Muscle of leg (tissue), 11 donors: ENCODE results near the gene LAMP5. TPM values are rescaled to one million over a fixed set of nuclear protein-coding genes. Genes with fewer than 3 reads are reported as not detected.

Experiments used
- DNase-seq: peaks from one replicate; pipeline ENCODE4 v3.0.0; 2013
- H3K27ac ChIP-seq: one replicate; pipeline ENCODE4 v1.5.1; 2013; ENCODE audit warnings: mild to moderate bottlenecking, low read length, control low read depth
- H3K27me3 ChIP-seq: one replicate; pipeline ENCODE4 v1.6.1; 2013; ENCODE audit warnings: low read length; ENCODE audit not compliant: control insufficient read depth, insufficient read depth
- H3K36me3 ChIP-seq: one replicate; pipeline ENCODE4 v1.6.1; 2013; ENCODE audit warnings: low read length; ENCODE audit not compliant: control insufficient read depth, insufficient read depth
- H3K4me1 ChIP-seq: one replicate; pipeline ENCODE4 v1.6.1; 2013; ENCODE audit warnings: low read length; ENCODE audit not compliant: control insufficient read depth, insufficient read depth
- H3K4me3 ChIP-seq: one replicate; pipeline ENCODE4 v1.5.1; 2013; ENCODE audit warnings: low read length, control low read depth
- H3K9me3 ChIP-seq: replicated peaks from 2 replicates; pipeline ENCODE4 v1.6.1; 2013; ENCODE audit warnings: low read depth, low read length; ENCODE audit not compliant: control insufficient read depth
- WGBS: methylation state at CpG from one replicate; pipeline ENCODE4 v1.1.5; 2013; ENCODE audit warnings: missing lambda C conversion rate; ENCODE audit not compliant: insufficient coverage; 5-methylcytosine and 5-hydroxymethylcytosine counted together
- polyA plus RNA-seq, 8 donors: library from polyadenylated mRNA; unstranded; fragments of 120-200 nt; gene quantifications; one replicate each; pipeline versions ENCODE4 v1.2.1 to v1.2.3, GENCODE V29; 2013; ENCODE audit warnings: inconsistent platforms in 1 of 8, low replicate concordance in 1 of 8; ENCODE audit not compliant: insufficient read length in 8 of 8, insufficient read depth in 1 of 8
- total RNA-seq: library from RNA; stranded (reverse); fragments of 120-200 nt; gene quantifications from one replicate; pipeline ENCODE4 v1.2.4, GENCODE V29; 2013

Gene LAMP5
- total and polyA plus RNA-seq, 9 donors, result 0.19 to 1.4 (median 0.49) TPM

GRCh38 chr20:9532069-9532838 lies 17.9 kb downstream of the LAMP5 start:
- Histone ChIP-seq H3K27me3 (no peaks in the 10 kb centered on the region), H3K9me3 (no peaks in the 10 kb centered on the region), H3K4me3 (no peak overlapping the region), H3K4me1 (no peaks in the 10 kb centered on the region), H3K27ac (no peak overlapping the region), H3K36me3 (no peaks in the 10 kb centered on the region)
- DNase-seq, result no peak
- 42% methylated on average over 2 of the region's 4 CpGs for WGBS

GRCh38 chr20:9534025-9534424 lies 19.6 kb downstream of the LAMP5 start:
- Histone ChIP-seq H3K36me3 (no peaks in the 10 kb centered on the region), H3K4me3 (no peak overlapping the region), H3K9me3 (no peaks in the 10 kb centered on the region), H3K4me1 (no peaks in the 10 kb centered on the region), H3K27ac (no peak overlapping the region), H3K27me3 (no peaks in the 10 kb centered on the region)
- 60% methylated on average over 2 of the region's 5 CpGs for WGBS
- DNase-seq, result no peak

GRCh38 chr20:9535449-9535848 lies 21.1 kb downstream of the LAMP5 start:
- Histone ChIP-seq H3K27me3 (no peaks in the 10 kb centered on the region), H3K36me3 (no peaks in the 10 kb centered on the region), H3K9me3 (no peaks in the 10 kb centered on the region), H3K4me3 (no peak overlapping the region), H3K27ac (no peak overlapping the region), H3K4me1 (no peaks in the 10 kb centered on the region)
- no peak for DNase-seq
- no CpG with 5 or more reads among the region's 2 CpGs for WGBS

GRCh38 chr20:9543214-9543613 lies 28.8 kb downstream of the LAMP5 start:
- DNase-seq, result no peak
- Histone ChIP-seq H3K9me3 (no peaks in the 10 kb centered on the region), H3K27me3 (no peaks in the 10 kb centered on the region), H3K27ac (no peak overlapping the region), H3K36me3 (no peaks in the 10 kb centered on the region), H3K4me3 (no peak overlapping the region), H3K4me1 (no peaks in the 10 kb centered on the region)
- WGBS, result 70% methylated on average over 1 of the region's 4 CpGs

- WGBS, result no CpG with 5 or more reads among the region's 1 CpG
Observed at GRCh38 chr20:9550283-9550682, 35.9 kb downstream of the LAMP5 start.

GRCh38 chr20:9550871-9551270 lies 36.5 kb downstream of the LAMP5 start:
- H3K27me3 ChIP-seq, result no peaks in the 10 kb centered on the region
- H3K9me3 ChIP-seq, result no peaks in the 10 kb centered on the region
- no peak overlapping the region for H3K27ac ChIP-seq
- no CpG with 5 or more reads among the region's 2 CpGs for WGBS
- no peaks in the 10 kb centered on the region for H3K36me3 ChIP-seq
- DNase-seq, result no peak
- no peak overlapping the region for H3K4me3 ChIP-seq
- no peaks in the 10 kb centered on the region for H3K4me1 ChIP-seq

More at GRCh38 chr20:9550283-9550682, 35.9 kb downstream of the LAMP5 start:
- Histone ChIP-seq H3K27me3 (no peaks in the 10 kb centered on the region), H3K4me3 (no peak overlapping the region), H3K27ac (no peak overlapping the region), H3K36me3 (no peaks in the 10 kb centered on the region), H3K9me3 (no peaks in the 10 kb centered on the region), H3K4me1 (no peaks in the 10 kb centered on the region)
- DNase-seq, result no peak

- H3K27ac ChIP-seq, result no peak overlapping the region
- no peak for DNase-seq
- 83% methylated on average over 2 of the region's 4 CpGs for WGBS
Observed at GRCh38 chr20:9551808-9552550, 37.6 kb downstream of the LAMP5 start.

GRCh38 chr20:9555781-9556180 lies 41.4 kb downstream of the LAMP5 start:
- 60% methylated on average over 1 of the region's 2 CpGs for WGBS
- no peak for DNase-seq
- Histone ChIP-seq H3K9me3 (no peaks in the 10 kb centered on the region), H3K4me3 (no peak overlapping the region), H3K4me1 (no peaks in the 10 kb centered on the region), H3K27ac (no peak overlapping the region), H3K27me3 (no peaks in the 10 kb centered on the region), H3K36me3 (no peaks in the 10 kb centered on the region)

More at GRCh38 chr20:9551808-9552550, 37.6 kb downstream of the LAMP5 start:
- H3K9me3 ChIP-seq, result no peaks in the 10 kb centered on the region
- H3K27me3 ChIP-seq, result no peaks in the 10 kb centered on the region
- no peaks in the 10 kb centered on the region for H3K36me3 ChIP-seq
- H3K4me1 ChIP-seq, result no peaks in the 10 kb centered on the region
- H3K4me3 ChIP-seq, result no peak overlapping the region

- no peaks in the 10 kb centered on the region for H3K36me3 ChIP-seq
- no peaks in the 10 kb centered on the region for H3K27me3 ChIP-seq
- no peak for DNase-seq
- WGBS, result 92% methylated on average over 4 of the region's 4 CpGs
- no peak overlapping the region for H3K27ac ChIP-seq
- H3K9me3 ChIP-seq, result no peaks in the 10 kb centered on the region
- no peaks in the 10 kb centered on the region for H3K4me1 ChIP-seq
- H3K4me3 ChIP-seq, result no peak overlapping the region
Observed at GRCh38 chr20:9557411-9557810, 43.0 kb downstream of the LAMP5 start.

- WGBS, result 90% methylated on average over 18 of the region's 20 CpGs
- H3K4me1 ChIP-seq, result no peaks in the 10 kb centered on the region
- H3K36me3 ChIP-seq, result no peaks in the 10 kb centered on the region
- H3K27me3 ChIP-seq, result peaks cover under 1% of the 10 kb centered on the region
- DNase-seq, result no peak
- H3K9me3 ChIP-seq, result no peaks in the 10 kb centered on the region
- H3K27ac ChIP-seq, result no peak overlapping the region
- H3K4me3 ChIP-seq, result no peak overlapping the region
Observed at GRCh38 chr20:9565910-9566550, 51.6 kb downstream of the LAMP5 start.
